WTC11 (cell line): ENCODE data around the gene SEPTIN10. TPM values are rescaled to one million over a fixed set of nuclear protein-coding genes. Genes with fewer than 3 reads are reported as not detected.

Source experiments
- ATAC-seq: fragments of 200-7000 bp; cut with Tn5 transposase; 2 replicates; pipeline ENCODE4 v1.10.0; 2021; ENCODE audit warnings: mild to moderate bottlenecking, moderate library complexity
- CTCF ChIA-PET: fragments of 300-600 bp; sonication (Branson Sonifier 250); formaldehyde crosslinking; loops from one replicate; lab custom pipeline; 2021; ENCODE audit warnings: antibody characterized with exemption; lab: Charles Lee
- POLR2A ChIA-PET: fragments of 350-600 bp; sonication (Branson Sonifier 250); formaldehyde crosslinking; loops from one replicate; lab custom pipeline; 2021; ENCODE audit warnings: antibody characterized with exemption; lab: Charles Lee
- DNase-seq: peaks from one replicate; pipeline ENCODE4 v3.0.0; 2021; ENCODE audit warnings: low spot score
- H3K27ac Mint-ChIP-seq: 2 replicates; pipeline ENCODE4 v1.8.0; 2021; ENCODE audit warnings: mixed read lengths
- H3K27me3 Mint-ChIP-seq: 2 replicates; pipeline ENCODE4 v1.8.0; 2021; ENCODE audit warnings: low read depth, mild to moderate bottlenecking, moderate library complexity, mixed read lengths
- H3K36me3 Mint-ChIP-seq: 2 replicates; pipeline ENCODE4 v1.8.0; 2021; ENCODE audit warnings: mixed read lengths
- H3K4me1 Mint-ChIP-seq: 2 replicates; pipeline ENCODE4 v1.8.0; 2022; ENCODE audit warnings: mixed read lengths
- H3K4me3 Mint-ChIP-seq: 2 replicates; pipeline ENCODE4 v1.8.0; 2021; ENCODE audit warnings: mild to moderate bottlenecking, moderate library complexity, mixed read lengths
- H3K9me3 Mint-ChIP-seq: 2 replicates; pipeline ENCODE4 v1.8.0; 2021; ENCODE audit warnings: mixed read lengths
- EMX1 ChIP-seq: fragments of 250-450 bp; sonication (Bioruptor Pico); IDR thresholded peaks from 2 replicates; pipeline ENCODE4 v1.8.0; 2021; ENCODE audit warnings: mild to moderate bottlenecking
- FOXK1 ChIP-seq: sonication (generic); formaldehyde crosslinking; IDR thresholded peaks from 2 replicates; pipeline ENCODE4 v1.8.0; 2022; ENCODE audit warnings: mild to moderate bottlenecking, moderate library complexity, missing genetic modification reagents
- GABPB1 ChIP-seq: sonication (generic); formaldehyde crosslinking; IDR thresholded peaks from 2 replicates; pipeline ENCODE4 v1.8.1; 2023; ENCODE audit warnings: mild to moderate bottlenecking, missing genetic modification reagents
- HMGA2 ChIP-seq: fragments of 250-450 bp; sonication (Bioruptor Pico); IDR thresholded peaks from 2 replicates; pipeline ENCODE4 v1.4.0; 2021; ENCODE audit warnings: mild to moderate bottlenecking, moderate library complexity
- IRF2 ChIP-seq: sonication (generic); formaldehyde crosslinking; IDR thresholded peaks from 2 replicates; pipeline ENCODE4 v1.8.0; 2022; ENCODE audit warnings: low read depth, missing genetic modification reagents, borderline replicate concordance
- MYBL2 ChIP-seq: sonication (generic); formaldehyde crosslinking; IDR thresholded peaks from 2 replicates; pipeline ENCODE4 v1.8.1; 2023; ENCODE audit warnings: mild to moderate bottlenecking, moderate library complexity, missing genetic modification reagents
- ZBTB21 ChIP-seq: sonication (generic); formaldehyde crosslinking; IDR thresholded peaks from 2 replicates; pipeline ENCODE4 v1.8.1; 2023; ENCODE audit warnings: mild to moderate bottlenecking, missing genetic modification reagents, borderline replicate concordance
- ZNF219 ChIP-seq: sonication (generic); formaldehyde crosslinking; IDR thresholded peaks from 2 replicates; pipeline ENCODE4 v1.8.0; 2023; ENCODE audit warnings: missing genetic modification reagents, mild to moderate bottlenecking, borderline replicate concordance
- ZNF263 ChIP-seq: sonication (generic); formaldehyde crosslinking; IDR thresholded peaks from 2 replicates; pipeline ENCODE4 v1.8.1; 2022; ENCODE audit warnings: low read depth, mild to moderate bottlenecking, moderate library complexity, missing genetic modification reagents
- ZNF317 ChIP-seq: sonication (generic); formaldehyde crosslinking; IDR thresholded peaks from 2 replicates; pipeline ENCODE4 v1.8.1; 2023; ENCODE audit warnings: low read depth, mild to moderate bottlenecking, moderate library complexity, missing genetic modification reagents, borderline replicate concordance
- ZNF423 ChIP-seq: fragments of 250-450 bp; sonication (Bioruptor Pico); IDR thresholded peaks from 2 replicates; pipeline ENCODE4 v2.1.2; 2022; ENCODE audit warnings: mild to moderate bottlenecking, moderate library complexity
- total RNA-seq: library from RNA; stranded (reverse); gene quantifications from 3 replicates; pipeline ENCODE4 v1.2.3, GENCODE V29; 2021
- TF ChIP-seq, protein P1 (sequence below): sonication (generic); formaldehyde crosslinking; IDR thresholded peaks from 2 replicates; pipeline ENCODE4 v1.8.1; 2023; ENCODE audit warnings: mild to moderate bottlenecking, missing genetic modification reagents
- TF ChIP-seq, protein P2 (sequence below): sonication (generic); formaldehyde crosslinking; IDR thresholded peaks from 2 replicates; pipeline ENCODE4 v1.8.1; 2023; ENCODE audit warnings: mild to moderate bottlenecking, missing genetic modification reagents
- TF ChIP-seq, protein P3 (sequence below): sonication (generic); formaldehyde crosslinking; IDR thresholded peaks from 2 replicates; pipeline ENCODE4 v1.8.0; 2022; ENCODE audit warnings: mild to moderate bottlenecking, missing genetic modification reagents
- TF ChIP-seq, protein P4 (sequence below): sonication (generic); formaldehyde crosslinking; IDR thresholded peaks from 2 replicates; pipeline ENCODE4 v1.8.1; 2023; ENCODE audit warnings: mild to moderate bottlenecking, missing genetic modification reagents, moderate library complexity

SEPTIN10 gene
- total RNA-seq, 1 experiment from 2014 or later = 86.8 TPM

DNA sequence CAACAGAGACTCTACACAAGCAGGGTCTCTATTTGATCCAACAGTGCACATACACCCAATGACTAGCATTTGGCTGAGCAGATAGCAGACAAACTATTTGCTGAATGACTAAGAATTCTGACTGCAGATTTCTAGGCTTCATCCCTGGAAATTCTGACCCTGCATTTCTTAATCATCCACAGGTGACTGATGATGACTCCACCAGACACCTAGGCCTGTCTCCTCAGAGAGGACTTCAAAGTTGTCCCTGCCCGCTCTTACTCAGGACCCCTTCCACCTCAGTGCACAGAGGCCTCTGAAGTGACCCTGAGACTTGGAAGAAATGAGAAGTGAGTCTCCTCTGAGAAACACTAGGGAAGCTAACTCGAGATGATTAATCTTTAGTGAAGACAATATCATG, 51.3 kb downstream of the SEPTIN10 start (continued):
- TF ChIP-seq, protein P1, sequence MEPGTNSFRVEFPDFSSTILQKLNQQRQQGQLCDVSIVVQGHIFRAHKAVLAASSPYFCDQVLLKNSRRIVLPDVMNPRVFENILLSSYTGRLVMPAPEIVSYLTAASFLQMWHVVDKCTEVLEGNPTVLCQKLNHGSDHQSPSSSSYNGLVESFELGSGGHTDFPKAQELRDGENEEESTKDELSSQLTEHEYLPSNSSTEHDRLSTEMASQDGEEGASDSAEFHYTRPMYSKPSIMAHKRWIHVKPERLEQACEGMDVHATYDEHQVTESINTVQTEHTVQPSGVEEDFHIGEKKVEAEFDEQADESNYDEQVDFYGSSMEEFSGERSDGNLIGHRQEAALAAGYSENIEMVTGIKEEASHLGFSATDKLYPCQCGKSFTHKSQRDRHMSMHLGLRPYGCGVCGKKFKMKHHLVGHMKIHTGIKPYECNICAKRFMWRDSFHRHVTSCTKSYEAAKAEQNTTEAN (CRISPR knock-in tag) = no peak
- TF ChIP-seq IRF2 (CRISPR knock-in tag) = no peak

DNA sequence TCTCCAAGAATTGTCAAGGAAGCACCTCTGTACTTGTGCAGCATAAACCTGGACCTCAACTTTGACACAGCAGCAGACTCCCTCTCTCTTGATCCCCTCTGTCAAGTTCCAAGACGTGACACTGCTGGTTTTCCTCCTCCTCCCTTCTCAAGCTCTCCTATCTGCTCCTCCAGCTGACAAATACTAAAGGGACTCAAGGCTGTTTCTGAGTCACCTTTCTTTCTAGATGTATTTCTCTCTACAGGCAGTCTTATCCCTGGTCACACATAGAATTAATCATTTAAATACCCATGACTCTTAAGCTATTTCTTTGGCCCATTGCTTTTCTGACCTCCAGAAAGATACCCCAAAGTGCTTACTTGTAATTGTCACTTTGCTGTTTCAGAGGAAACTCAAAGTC, 53.5 kb downstream of the SEPTIN10 start:
- ATAC-seq (no peak), DNase-seq (no peak)
- Mint-ChIP-seq H3K4me3 (no peak overlapping the region), H3K4me1 (peaks cover 9% of the 10 kb centered on the region), H3K9me3 (no peaks in the 10 kb centered on the region), H3K36me3 (peaks cover 45% of the 10 kb centered on the region), H3K27me3 (no peaks in the 10 kb centered on the region), H3K27ac (no peak overlapping the region; the same call in 1 of the 2 replicates)
- TF ChIP-seq HMGA2 (CRISPR knock-in tag) = no peak
- no peak for TF ChIP-seq ZNF423 (CRISPR knock-in tag)
- TF ChIP-seq, protein P2, sequence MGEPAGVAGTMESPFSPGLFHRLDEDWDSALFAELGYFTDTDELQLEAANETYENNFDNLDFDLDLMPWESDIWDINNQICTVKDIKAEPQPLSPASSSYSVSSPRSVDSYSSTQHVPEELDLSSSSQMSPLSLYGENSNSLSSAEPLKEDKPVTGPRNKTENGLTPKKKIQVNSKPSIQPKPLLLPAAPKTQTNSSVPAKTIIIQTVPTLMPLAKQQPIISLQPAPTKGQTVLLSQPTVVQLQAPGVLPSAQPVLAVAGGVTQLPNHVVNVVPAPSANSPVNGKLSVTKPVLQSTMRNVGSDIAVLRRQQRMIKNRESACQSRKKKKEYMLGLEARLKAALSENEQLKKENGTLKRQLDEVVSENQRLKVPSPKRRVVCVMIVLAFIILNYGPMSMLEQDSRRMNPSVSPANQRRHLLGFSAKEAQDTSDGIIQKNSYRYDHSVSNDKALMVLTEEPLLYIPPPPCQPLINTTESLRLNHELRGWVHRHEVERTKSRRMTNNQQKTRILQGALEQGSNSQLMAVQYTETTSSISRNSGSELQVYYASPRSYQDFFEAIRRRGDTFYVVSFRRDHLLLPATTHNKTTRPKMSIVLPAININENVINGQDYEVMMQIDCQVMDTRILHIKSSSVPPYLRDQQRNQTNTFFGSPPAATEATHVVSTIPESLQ (CRISPR knock-in tag) = no peak
- TF ChIP-seq, protein P3, sequence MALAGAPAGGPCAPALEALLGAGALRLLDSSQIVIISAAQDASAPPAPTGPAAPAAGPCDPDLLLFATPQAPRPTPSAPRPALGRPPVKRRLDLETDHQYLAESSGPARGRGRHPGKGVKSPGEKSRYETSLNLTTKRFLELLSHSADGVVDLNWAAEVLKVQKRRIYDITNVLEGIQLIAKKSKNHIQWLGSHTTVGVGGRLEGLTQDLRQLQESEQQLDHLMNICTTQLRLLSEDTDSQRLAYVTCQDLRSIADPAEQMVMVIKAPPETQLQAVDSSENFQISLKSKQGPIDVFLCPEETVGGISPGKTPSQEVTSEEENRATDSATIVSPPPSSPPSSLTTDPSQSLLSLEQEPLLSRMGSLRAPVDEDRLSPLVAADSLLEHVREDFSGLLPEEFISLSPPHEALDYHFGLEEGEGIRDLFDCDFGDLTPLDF (CRISPR knock-in tag) = no peak
- TF ChIP-seq GABPB1 = no peak
- no peak for TF ChIP-seq MYBL2 (CRISPR knock-in tag)
- no peak for TF ChIP-seq ZNF317 (CRISPR knock-in tag)
- no peak for TF ChIP-seq EMX1 (CRISPR knock-in tag)
- TF ChIP-seq ZNF219 (CRISPR knock-in tag) = no peak
- CTCF ChIA-PET = no interaction called here
- POLR2A ChIA-PET = interaction anchor here (1.1 kb wide), 1 partner anchor 54 kb away, joined by 6 read pairs; the partner anchor contains the start of genes SEPTIN10 and SOWAHC

DNA sequence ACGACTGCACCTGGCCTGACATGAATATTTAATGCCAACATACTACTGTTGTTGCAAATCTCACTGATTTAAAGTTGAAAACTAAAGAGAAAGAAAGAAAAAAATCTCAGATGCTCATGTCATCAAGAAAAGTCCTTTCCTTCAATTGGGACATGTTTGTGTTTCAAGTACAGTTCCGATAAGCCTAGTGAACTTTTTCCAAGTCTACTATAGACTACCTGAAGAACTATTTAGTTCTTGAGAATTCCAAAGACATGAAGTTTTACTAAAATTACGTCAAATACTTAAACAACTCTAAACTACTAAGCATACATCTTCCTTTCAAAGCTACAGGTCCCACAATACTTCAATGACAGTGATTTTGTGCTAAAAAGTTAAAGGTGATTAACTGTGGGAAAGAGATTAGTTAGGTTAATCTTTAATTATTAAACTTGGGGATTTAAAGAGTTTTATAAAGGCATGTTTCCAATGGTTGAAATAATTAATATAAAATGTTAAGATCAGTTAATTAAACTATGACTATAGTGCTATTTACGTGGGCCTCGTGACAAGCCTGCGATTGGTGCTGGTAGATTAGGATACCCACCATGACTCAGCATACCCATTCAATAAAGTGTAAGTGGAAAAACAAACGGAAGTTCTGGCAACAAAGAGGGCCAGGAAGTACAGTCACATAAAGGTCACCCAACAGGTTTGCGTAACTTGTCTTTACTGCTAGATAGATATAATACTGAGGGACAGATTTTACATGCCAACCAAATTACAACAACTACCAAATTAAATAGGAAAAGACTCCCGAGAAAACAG, 55.5 kb downstream of the SEPTIN10 start:
- H3K4me3 Mint-ChIP-seq = no peak overlapping the region
- ChIA-PET CTCF (interaction anchor here (1.4 kb wide), 1 partner anchor 11 kb away, joined by 3 read pairs; no protein-coding TSS in a partner anchor), POLR2A (no interaction called here)
- H3K4me1 Mint-ChIP-seq = peaks cover 9% of the 10 kb centered on the region
- H3K36me3 Mint-ChIP-seq = peaks cover 40% of the 10 kb centered on the region
- peak overlapping the region; percentile 73 for H3K27ac Mint-ChIP-seq
- DNase-seq = no peak
- H3K27me3 Mint-ChIP-seq = no peaks in the 10 kb centered on the region
- ATAC-seq = no peak
- TF ChIP-seq GABPB1 (peak; percentile 55; the same call in 1 of the 2 replicates), ZNF263 (CRISPR knock-in tag) (no peak), FOXK1 (no peak), ZBTB21 (CRISPR knock-in tag) (no peak), ZNF317 (CRISPR knock-in tag) (no peak)
- TF ChIP-seq, protein P4, sequence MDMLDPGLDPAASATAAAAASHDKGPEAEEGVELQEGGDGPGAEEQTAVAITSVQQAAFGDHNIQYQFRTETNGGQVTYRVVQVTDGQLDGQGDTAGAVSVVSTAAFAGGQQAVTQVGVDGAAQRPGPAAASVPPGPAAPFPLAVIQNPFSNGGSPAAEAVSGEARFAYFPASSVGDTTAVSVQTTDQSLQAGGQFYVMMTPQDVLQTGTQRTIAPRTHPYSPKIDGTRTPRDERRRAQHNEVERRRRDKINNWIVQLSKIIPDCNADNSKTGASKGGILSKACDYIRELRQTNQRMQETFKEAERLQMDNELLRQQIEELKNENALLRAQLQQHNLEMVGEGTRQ = no peak
- TF ChIP-seq, all 79 proteins: peak for 1
- no peaks in the 10 kb centered on the region for H3K9me3 Mint-ChIP-seq
